H1 (cell line): Measurements from ENCODE around the gene PLA2G10.

Source experiments
- CEBPB ChIP-seq: IDR thresholded peaks from 2 replicates; pipeline ENCODE4 v1.6.1; 2012; ENCODE audit warnings: low read depth, low read length
- EZH2 ChIP-seq: fragments of 200-600 bp; sonication (generic); IDR thresholded peaks from 2 replicates; pipeline ENCODE4 v1.7.1; 2012; ENCODE audit warnings: low read depth, mild to moderate bottlenecking, moderate library complexity, low read length, inconsistent platforms; ENCODE audit not compliant: severe bottlenecking
- POLR2A ChIP-seq, 2 experiments: IDR thresholded peaks; 1 replicate in 1 of 2; 2 replicates in 1 of 2; pipeline ENCODE4 v1.6.1; 2011; ENCODE audit warnings: low read depth in 2 of 2, low read length in 2 of 2, mild to moderate bottlenecking in 2 of 2; ENCODE audit errors: control extremely low read depth in 1 of 2
- POLR2AphosphoS5 ChIP-seq: IDR thresholded peaks from 2 replicates; pipeline ENCODE4 v1.6.1; 2011; ENCODE audit warnings: low read depth, low read length
- TF ChIP-seq, protein P1 (sequence below), 3 experiments: IDR thresholded peaks; 1 replicate in 2 of 3; 2 replicates in 1 of 3; pipeline versions ENCODE4 v1.5.1 to v1.6.1; 2011; ENCODE audit warnings: low read length in 3 of 3, mild to moderate bottlenecking in 3 of 3, inconsistent platforms in 2 of 3, low read depth in 1 of 3, moderate library complexity in 1 of 3; ENCODE audit not compliant: insufficient read depth in 1 of 3; ENCODE audit errors: control extremely low read depth in 1 of 3

DNA sequence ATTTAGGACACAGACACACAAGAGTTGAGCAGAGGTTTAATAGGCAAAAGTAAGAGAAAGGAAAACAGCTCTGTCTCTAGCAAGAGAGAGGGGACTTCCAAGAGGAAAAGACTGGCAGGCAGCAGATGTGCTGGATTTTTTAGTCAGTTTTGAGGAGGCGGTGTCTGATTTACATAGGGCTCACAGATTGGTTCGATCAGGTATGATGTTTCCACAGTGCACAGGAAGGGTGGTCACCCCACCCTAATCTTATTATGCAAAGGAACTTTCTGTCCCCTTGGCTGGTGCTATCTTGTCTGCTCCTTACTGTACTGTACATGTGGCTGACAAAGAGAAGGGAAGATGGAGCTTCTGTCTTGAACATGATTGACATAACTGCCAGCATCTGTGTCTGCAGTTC is 36.0 kb downstream of the PLA2G10 start:
- TF ChIP-seq, protein P1, sequence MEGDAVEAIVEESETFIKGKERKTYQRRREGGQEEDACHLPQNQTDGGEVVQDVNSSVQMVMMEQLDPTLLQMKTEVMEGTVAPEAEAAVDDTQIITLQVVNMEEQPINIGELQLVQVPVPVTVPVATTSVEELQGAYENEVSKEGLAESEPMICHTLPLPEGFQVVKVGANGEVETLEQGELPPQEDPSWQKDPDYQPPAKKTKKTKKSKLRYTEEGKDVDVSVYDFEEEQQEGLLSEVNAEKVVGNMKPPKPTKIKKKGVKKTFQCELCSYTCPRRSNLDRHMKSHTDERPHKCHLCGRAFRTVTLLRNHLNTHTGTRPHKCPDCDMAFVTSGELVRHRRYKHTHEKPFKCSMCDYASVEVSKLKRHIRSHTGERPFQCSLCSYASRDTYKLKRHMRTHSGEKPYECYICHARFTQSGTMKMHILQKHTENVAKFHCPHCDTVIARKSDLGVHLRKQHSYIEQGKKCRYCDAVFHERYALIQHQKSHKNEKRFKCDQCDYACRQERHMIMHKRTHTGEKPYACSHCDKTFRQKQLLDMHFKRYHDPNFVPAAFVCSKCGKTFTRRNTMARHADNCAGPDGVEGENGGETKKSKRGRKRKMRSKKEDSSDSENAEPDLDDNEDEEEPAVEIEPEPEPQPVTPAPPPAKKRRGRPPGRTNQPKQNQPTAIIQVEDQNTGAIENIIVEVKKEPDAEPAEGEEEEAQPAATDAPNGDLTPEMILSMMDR (IDR thresholded peaks at IDR 0.05; ENCODE audit: control extremely low read depth in 1 of 3, insufficient read depth in 1 of 3, low read depth in 1 of 3, low read length in 3 of 3) = no peak
- TF ChIP-seq EZH2 (no peak), POLR2AphosphoS5 (no peak), POLR2A (IDR thresholded peaks at IDR 0.05; ENCODE audit: control extremely low read depth in 1 of 2, low read depth in 2 of 2, low read length in 2 of 2) (no peak), CEBPB (no peak)
